BJ (cell line): ENCODE results near the gene KIRREL3. TPM values are rescaled to one million over a fixed set of nuclear protein-coding genes. Genes with fewer than 3 reads are reported as not detected.

ENCODE experiments used
- CTCF ChIA-PET: fragments of 350-600 bp; formaldehyde crosslinking; extraction: SDS; loops from one replicate; lab custom pipeline; 2021; ENCODE audit warnings: antibody characterized with exemption, inconsistent platforms; lab: Yijun Ruan, JAX
- POLR2A ChIA-PET: fragments of 300-600 bp; sonication (Branson Sonifier 250); formaldehyde crosslinking; extraction: SDS; loops from one replicate; lab custom pipeline; 2021; ENCODE audit warnings: antibody characterized with exemption; lab: Charles Lee
- DNase-seq: peaks from one replicate; pipeline ENCODE4 v3.0.0-alpha.2; 2011; ENCODE audit warnings: low read depth
- H3K27me3 ChIP-seq: 2 replicates; pipeline ENCODE4 v1.6.0; 2011; ENCODE audit warnings: low read length; ENCODE audit not compliant: control insufficient read depth, insufficient read depth
- H3K36me3 ChIP-seq: 2 replicates; pipeline ENCODE4 v1.5.1; 2011; ENCODE audit warnings: low read length; ENCODE audit not compliant: control insufficient read depth, insufficient read depth
- H3K4me3 ChIP-seq: 2 replicates; pipeline ENCODE4 v1.5.1; 2011; ENCODE audit warnings: low read depth, mild to moderate bottlenecking, control low read depth, low read length
- polyA plus RNA-seq: library from polyadenylated mRNA; depleted of rRNA; stranded (reverse); fragments of >200 nt; gene quantifications from 2 replicates; pipeline ENCODE4 v1.2.3, GENCODE V29; 2011
- TF ChIP-seq, protein P1 (sequence below): IDR thresholded peaks from 2 replicates; pipeline ENCODE4 v1.5.1; 2011; ENCODE audit warnings: low read depth, mild to moderate bottlenecking, control low read depth, inconsistent platforms, low read length, moderate library complexity; ENCODE audit not compliant: insufficient read depth

KIRREL3 gene
- polyA plus RNA-seq, 1 experiment: 19.6 TPM

DNA sequence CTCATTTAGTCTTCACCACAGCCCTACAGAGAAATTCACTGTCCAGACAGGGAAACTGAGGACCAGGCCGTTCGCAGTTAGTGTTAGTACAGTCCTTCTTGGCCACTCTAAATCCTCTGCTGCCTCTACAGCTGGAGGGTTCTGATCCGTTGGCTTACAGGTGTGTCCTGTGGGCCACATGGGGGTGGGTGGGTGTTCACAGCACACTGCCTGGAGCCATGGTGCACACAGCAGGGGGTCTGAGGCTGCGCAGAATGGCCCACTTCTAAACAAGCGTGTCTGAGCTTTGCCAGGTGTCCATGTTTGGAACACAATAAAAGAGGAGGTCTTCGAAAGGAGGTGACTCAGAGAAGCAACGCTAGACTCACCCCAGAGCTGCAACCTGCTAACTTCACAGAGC lies 396.1 kb downstream of the KIRREL3 start:
- TF ChIP-seq, protein P1, sequence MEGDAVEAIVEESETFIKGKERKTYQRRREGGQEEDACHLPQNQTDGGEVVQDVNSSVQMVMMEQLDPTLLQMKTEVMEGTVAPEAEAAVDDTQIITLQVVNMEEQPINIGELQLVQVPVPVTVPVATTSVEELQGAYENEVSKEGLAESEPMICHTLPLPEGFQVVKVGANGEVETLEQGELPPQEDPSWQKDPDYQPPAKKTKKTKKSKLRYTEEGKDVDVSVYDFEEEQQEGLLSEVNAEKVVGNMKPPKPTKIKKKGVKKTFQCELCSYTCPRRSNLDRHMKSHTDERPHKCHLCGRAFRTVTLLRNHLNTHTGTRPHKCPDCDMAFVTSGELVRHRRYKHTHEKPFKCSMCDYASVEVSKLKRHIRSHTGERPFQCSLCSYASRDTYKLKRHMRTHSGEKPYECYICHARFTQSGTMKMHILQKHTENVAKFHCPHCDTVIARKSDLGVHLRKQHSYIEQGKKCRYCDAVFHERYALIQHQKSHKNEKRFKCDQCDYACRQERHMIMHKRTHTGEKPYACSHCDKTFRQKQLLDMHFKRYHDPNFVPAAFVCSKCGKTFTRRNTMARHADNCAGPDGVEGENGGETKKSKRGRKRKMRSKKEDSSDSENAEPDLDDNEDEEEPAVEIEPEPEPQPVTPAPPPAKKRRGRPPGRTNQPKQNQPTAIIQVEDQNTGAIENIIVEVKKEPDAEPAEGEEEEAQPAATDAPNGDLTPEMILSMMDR: no peak
- no peaks in the 10 kb centered on the region for H3K27me3 ChIP-seq
- no peak for DNase-seq
- H3K36me3 ChIP-seq: no peaks in the 10 kb centered on the region
- CTCF ChIA-PET: interaction anchor here (1.2 kb wide), 1 partner anchor 12 kb away, joined by 4 read pairs; no protein-coding TSS in a partner anchor
- POLR2A ChIA-PET: no interaction called here
- no peak overlapping the region for H3K4me3 ChIP-seq

DNA sequence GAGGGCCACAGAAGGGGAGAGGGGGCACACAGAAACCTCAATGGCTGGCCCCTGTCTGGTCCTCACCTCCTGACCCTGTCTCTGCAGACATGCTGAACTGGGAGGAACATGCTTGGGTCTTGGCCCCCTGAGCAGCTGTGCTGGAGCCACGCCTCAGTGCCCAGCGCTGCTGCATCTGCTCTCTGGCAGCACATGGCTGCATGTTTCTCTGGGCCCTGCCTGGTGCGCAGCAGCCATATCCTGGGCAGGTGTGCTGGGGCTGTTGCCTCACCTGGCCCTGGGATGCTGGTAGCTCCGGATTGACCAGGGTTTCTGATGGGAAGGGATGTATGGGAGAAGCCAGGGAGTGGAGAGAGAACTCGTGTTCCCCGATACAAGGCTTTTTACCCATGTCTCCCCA lies 397.1 kb downstream of the KIRREL3 start:
- ChIA-PET POLR2A (no interaction called here), CTCF (interaction anchor here (1.4 to 2.0 kb wide), 2 partner anchors 187 to 387 kb away, joined by 3 to 6 read pairs; no protein-coding TSS in a partner anchor)
- no peak for DNase-seq
- Histone ChIP-seq H3K4me3 (no peak overlapping the region), H3K27me3 (no peaks in the 10 kb centered on the region), H3K36me3 (no peaks in the 10 kb centered on the region)
- TF ChIP-seq, protein P1: no peak

DNA sequence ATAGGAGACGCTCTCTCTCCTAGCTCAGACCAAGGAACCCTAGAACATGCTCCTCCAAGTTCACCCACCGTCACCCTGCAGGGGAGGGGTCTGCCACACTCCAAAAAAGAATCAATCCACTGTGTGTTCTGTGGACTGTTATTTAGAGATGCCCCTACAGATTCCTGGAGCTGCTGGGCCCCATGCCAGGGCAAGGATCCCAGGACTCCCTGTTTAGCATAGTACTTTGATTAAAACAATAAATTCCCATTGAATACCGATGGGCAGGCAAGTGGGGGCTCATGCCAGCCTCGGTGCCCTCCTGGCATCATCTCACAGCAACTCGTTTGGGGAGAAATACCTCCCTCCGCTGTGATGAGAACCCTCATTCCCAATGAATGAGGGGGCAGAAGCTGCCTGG lies 397.6 kb downstream of the KIRREL3 start:
- ChIA-PET CTCF (interaction anchor here (1.1 to 2.0 kb wide), 3 partner anchors 162 to 387 kb away, joined by 3 to 6 read pairs (median 4); no protein-coding TSS in a partner anchor), POLR2A (no interaction called here)
- TF ChIP-seq, protein P1: no peak
- Histone ChIP-seq H3K36me3 (no peaks in the 10 kb centered on the region), H3K27me3 (no peaks in the 10 kb centered on the region), H3K4me3 (no peak overlapping the region)
- DNase-seq: no peak

DNA sequence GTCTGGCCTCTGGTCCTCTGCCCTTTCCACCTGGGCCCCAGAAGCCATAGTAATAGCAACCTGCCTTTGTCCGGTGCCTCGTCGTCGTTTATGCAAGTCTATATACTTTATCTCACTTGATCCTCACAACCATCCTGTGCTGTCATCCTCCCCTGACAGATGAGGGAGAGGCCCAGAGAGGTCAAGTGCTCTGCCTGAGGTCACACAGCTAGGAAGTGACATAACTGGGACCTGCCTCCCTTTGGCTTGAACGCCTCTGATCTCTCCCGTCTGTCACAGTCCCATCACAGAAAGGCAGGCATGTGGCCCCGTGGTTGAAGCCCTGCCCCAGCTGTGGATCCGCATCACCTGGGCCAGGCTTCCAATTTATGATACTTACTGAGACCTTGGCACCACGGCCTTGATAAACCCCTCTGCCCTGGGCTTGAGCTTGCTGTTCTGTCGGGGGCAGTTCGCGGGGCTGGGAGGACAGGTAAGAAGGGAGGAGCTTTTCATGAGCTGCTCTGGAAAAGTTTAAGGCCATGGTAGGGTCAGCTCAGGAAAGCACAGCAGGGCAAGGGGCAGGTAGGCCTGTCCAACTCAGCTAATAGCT lies 398.1 kb downstream of the KIRREL3 start:
- CTCF ChIA-PET: interaction anchor here (1.1 to 2.0 kb wide), 4 partner anchors 10 to 388 kb away, joined by 3 to 6 read pairs (median 4); no protein-coding TSS in a partner anchor
- POLR2A ChIA-PET: no interaction called here
- TF ChIP-seq, protein P1: no peak
- Histone ChIP-seq H3K27me3 (no peaks in the 10 kb centered on the region), H3K36me3 (no peaks in the 10 kb centered on the region), H3K4me3 (no peak overlapping the region)
- DNase-seq: no peak

DNA sequence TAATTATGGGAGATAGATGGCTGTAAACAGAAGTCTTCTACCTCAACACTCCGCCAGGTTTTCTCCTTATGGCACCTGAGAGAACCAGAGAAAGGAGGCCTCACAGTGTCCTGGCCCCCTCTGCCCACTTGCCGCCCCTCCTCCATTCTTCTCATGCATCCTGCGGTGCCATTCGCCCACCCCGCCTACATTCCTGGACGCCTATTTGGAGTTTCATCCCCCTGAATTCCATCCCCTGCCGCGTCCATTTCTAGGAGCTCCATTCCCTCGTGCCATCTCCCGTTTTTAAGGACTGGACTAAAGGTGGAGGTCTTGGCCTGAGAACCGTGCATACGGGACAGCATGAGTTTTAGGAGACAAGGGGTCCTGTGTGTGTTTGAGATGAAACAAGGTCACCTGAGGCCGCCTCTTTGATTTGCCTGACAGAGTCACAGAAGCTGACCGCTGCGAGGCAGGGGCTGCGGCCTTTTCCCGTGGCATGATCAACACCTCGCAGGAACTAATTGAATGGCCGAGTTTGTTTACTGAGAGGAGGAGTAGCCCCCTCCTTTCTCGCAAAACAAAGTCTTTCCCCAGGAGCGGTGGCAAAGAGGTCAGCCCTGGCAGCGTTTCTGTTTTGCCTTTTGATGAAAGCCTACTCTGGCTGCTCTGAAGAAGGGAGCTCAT lies 398.9 kb downstream of the KIRREL3 start:
- no peaks in the 10 kb centered on the region for H3K36me3 ChIP-seq
- TF ChIP-seq, protein P1: no peak
- no peaks in the 10 kb centered on the region for H3K27me3 ChIP-seq
- DNase-seq: no peak
- POLR2A ChIA-PET: no interaction called here
- H3K4me3 ChIP-seq: no peak overlapping the region
- CTCF ChIA-PET: interaction anchor here (1.4 to 2.0 kb wide), 3 partner anchors 9 to 389 kb away, joined by 3 to 6 read pairs (median 3); no protein-coding TSS in a partner anchor
